ENCODE results near the gene OSBPL5.

DNA sequence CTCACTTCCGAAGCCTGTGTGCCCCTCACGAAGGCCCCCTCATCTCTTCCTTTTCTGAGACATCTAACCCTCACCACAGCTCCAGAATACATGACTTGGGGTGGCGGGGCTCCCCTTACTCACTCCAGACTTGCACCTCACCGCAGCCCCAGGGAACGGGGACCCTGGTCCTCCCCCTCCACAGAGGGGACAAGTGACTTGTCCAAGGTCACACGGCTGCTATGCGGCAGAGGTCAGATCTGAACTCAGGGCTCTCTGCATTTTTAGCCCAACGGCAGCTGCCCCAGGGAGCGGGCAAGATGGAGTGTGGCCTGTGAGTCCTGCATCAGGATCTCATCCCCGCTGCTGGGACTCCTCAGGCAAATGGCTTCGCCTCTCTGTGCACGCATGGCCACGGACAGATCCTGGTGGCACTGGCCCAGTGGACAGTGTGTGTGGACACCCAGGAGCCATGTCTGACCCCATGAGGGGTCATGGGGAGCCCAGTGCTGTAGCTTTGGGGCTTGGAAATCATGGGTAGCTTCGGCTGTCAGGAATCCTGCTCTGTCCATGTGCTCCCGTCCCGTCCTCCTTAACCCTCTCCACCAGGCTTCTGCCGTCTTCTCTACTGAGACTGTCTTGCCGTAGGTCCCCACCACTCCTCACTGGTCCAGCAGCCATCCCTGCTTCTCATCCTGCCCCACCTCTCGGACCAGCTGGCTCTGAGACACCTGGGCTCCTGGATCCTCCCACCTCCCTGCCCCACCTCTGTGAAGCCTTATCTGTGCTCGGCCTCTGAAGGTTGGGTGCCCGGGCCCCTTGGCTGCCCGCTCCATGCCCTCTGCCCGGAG is 59.9 kb downstream of the OSBPL5 start:
- TF ChIP-seq ZNF384 (IDR thresholded peaks at IDR 0.05) (no peak), SP1 (IDR thresholded peaks at IDR 0.05) (no peak), LEF1 (IDR thresholded peaks at IDR 0.05; ENCODE audit: borderline replicate concordance) (no peak)
- TF ChIP-seq, protein P1, sequence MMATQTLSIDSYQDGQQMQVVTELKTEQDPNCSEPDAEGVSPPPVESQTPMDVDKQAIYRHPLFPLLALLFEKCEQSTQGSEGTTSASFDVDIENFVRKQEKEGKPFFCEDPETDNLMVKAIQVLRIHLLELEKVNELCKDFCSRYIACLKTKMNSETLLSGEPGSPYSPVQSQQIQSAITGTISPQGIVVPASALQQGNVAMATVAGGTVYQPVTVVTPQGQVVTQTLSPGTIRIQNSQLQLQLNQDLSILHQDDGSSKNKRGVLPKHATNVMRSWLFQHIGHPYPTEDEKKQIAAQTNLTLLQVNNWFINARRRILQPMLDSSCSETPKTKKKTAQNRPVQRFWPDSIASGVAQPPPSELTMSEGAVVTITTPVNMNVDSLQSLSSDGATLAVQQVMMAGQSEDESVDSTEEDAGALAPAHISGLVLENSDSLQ (IDR thresholded peaks at IDR 0.05), result no peak
